GM23248 (cell line): ENCODE data around the gene CEL.

ENCODE experiments used
- EZH2 ChIP-seq: fragments of 200-600 bp; sonication (generic); IDR thresholded peaks from 2 replicates; pipeline ENCODE4 v1.6.1; 2018; ENCODE audit warnings: antibody characterized with exemption, mild to moderate bottlenecking; ENCODE audit not compliant: insufficient read depth, poor library complexity, severe bottlenecking
- EZH2phosphoT487 ChIP-seq: fragments of 200-600 bp; sonication (generic); IDR thresholded peaks from 2 replicates; pipeline ENCODE4 v1.6.1; 2018; ENCODE audit warnings: antibody characterized with exemption, moderate library complexity, mild to moderate bottlenecking, low read depth; ENCODE audit not compliant: insufficient read depth

- TF ChIP-seq EZH2 = no peak
- no peak for TF ChIP-seq EZH2phosphoT487
Observed at GRCh38 chr9:133032171-133032570, 29.6 kb upstream of the CEL start.
